Measurements from ENCODE around the gene HECW1.

GRCh38 chr7:43317075-43317474 lies 204.6 kb downstream of the HECW1 start:
- TF ChIP-seq CTCF (conservative IDR thresholded peaks at IDR 0.05; ENCODE audit: low read length) = no peak
- no peak for TF ChIP-seq EZH2phosphoT487 (IDR thresholded peaks at IDR 0.05; ENCODE audit: borderline replicate concordance)
